NB4 (cell line): Measurements from ENCODE around the gene MDM4.

ENCODE experiments used
- CTCF ChIP-seq: IDR thresholded peaks from one replicate; pipeline ENCODE4 v1.5.1; 2012; ENCODE audit warnings: low read depth, low read length
- POLR2A ChIP-seq: IDR thresholded peaks from 2 replicates; pipeline ENCODE4 v1.6.1; 2011; ENCODE audit warnings: mild to moderate bottlenecking; ENCODE audit not compliant: insufficient read length; ENCODE audit errors: extremely low read depth

GRCh38 chr1:204562075-204562990, 46.1 kb downstream of the MDM4 start:
- TF ChIP-seq CTCF (no peak), POLR2A (no peak)
